Sigmoid colon (tissue), 4 donors: ENCODE data around the gene BHLHA15.

ENCODE experiments used
- EP300 ChIP-seq, 4 donors: sonication (generic); formaldehyde crosslinking; IDR thresholded peaks; one replicate each; pipeline ENCODE4 v1.6.1; 2017; ENCODE audit warnings: antibody characterized with exemption in 4 of 4
- POLR2A ChIP-seq, 2 donors: fragments of 450-650 bp; IDR thresholded peaks; one replicate each; pipeline ENCODE4 v1.6.1; 2016; ENCODE audit warnings: antibody characterized with exemption in 2 of 2, mild to moderate bottlenecking in 2 of 2, moderate library complexity in 2 of 2
- POLR2AphosphoS5 ChIP-seq, 4 donors: sonication (generic); formaldehyde crosslinking; IDR thresholded peaks; one replicate each; pipeline ENCODE4 v1.6.1; 2017; ENCODE audit warnings: antibody characterized with exemption in 4 of 4
- TF ChIP-seq, protein P1 (sequence below), 4 experiments: fragments of 450-650 bp in 3 of 4; fragments of 200-600 bp in 1 of 4; IDR thresholded peaks; one replicate each; pipeline ENCODE4 v1.5.1; 2016 to 2019; ENCODE audit warnings: antibody characterized with exemption in 4 of 4, mild to moderate bottlenecking in 3 of 4, moderate library complexity in 2 of 4

DNA sequence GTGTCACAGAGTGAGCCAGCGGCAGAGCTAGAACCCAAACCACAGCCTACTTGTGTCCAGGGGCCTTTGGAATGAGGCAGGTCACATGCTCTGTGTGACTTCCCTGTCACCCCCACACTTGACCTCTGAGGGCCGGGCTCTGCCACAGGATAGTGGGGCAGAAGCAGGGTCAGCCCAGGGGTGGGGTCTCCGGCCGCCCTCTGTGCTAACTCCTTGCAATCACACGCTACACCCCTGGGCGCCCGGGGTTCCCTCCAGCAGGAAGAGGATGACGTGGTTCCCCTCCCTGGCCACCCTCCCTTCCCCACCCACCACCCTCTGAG lies 21.0 kb downstream of the BHLHA15 start:
- TF ChIP-seq POLR2AphosphoS5 (IDR thresholded peaks at IDR 0.05) (no peak), POLR2A (IDR thresholded peaks at IDR 0.05) (no peak), EP300 (IDR thresholded peaks at IDR 0.05) (no peak)
- TF ChIP-seq, protein P1, sequence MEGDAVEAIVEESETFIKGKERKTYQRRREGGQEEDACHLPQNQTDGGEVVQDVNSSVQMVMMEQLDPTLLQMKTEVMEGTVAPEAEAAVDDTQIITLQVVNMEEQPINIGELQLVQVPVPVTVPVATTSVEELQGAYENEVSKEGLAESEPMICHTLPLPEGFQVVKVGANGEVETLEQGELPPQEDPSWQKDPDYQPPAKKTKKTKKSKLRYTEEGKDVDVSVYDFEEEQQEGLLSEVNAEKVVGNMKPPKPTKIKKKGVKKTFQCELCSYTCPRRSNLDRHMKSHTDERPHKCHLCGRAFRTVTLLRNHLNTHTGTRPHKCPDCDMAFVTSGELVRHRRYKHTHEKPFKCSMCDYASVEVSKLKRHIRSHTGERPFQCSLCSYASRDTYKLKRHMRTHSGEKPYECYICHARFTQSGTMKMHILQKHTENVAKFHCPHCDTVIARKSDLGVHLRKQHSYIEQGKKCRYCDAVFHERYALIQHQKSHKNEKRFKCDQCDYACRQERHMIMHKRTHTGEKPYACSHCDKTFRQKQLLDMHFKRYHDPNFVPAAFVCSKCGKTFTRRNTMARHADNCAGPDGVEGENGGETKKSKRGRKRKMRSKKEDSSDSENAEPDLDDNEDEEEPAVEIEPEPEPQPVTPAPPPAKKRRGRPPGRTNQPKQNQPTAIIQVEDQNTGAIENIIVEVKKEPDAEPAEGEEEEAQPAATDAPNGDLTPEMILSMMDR (IDR thresholded peaks at IDR 0.05) = no peak
